ENCODE results near the gene MAP3K4.

MAP3K4 gene

GRCh38 chr6:160956300-160957035, 35.1 kb upstream of the MAP3K4 start:
- H3K4me1 ChIP-seq (ENCODE audit: insufficient read depth, low read length): peaks cover 15% of the 10 kb centered on the region; the same call in 1 of the 2 replicates
- no peaks in the 10 kb centered on the region for H3K27me3 ChIP-seq (ENCODE audit: insufficient read depth, low read length)
- 91% methylated on average over 8 of the region's 8 CpGs for WGBS
- H3K9me3 ChIP-seq (ENCODE audit: insufficient read depth, low read depth, low read length): no peaks in the 10 kb centered on the region
- no peak overlapping the region for H3K9ac ChIP-seq (ENCODE audit: low read depth, low read length)
- H3K4me3 ChIP-seq (ENCODE audit: low read length): no peak overlapping the region
- H3K27ac ChIP-seq (ENCODE audit: low read depth, low read length): no peak overlapping the region
- H3K36me3 ChIP-seq (ENCODE audit: insufficient read depth, low read length): no peaks in the 10 kb centered on the region

GRCh38 chr6:160959726-160960435, 31.7 kb upstream of the MAP3K4 start:
- no peaks in the 10 kb centered on the region for H3K9me3 ChIP-seq (ENCODE audit: insufficient read depth, low read depth, low read length)
- no peak overlapping the region for H3K4me3 ChIP-seq (ENCODE audit: low read length)
- no peaks in the 10 kb centered on the region for H3K27me3 ChIP-seq (ENCODE audit: insufficient read depth, low read length)
- no peak overlapping the region for H3K27ac ChIP-seq (ENCODE audit: low read depth, low read length)
- H3K4me1 ChIP-seq (ENCODE audit: insufficient read depth, low read length): peaks cover 5% of the 10 kb centered on the region; the same call in 1 of the 2 replicates
- no peak overlapping the region for H3K9ac ChIP-seq (ENCODE audit: low read depth, low read length)
- WGBS: 88% methylated on average over 7 of the region's 7 CpGs
- H3K36me3 ChIP-seq (ENCODE audit: insufficient read depth, low read length): no peaks in the 10 kb centered on the region

GRCh38 chr6:160960839-160961238, 30.7 kb upstream of the MAP3K4 start:
- H3K27ac ChIP-seq (ENCODE audit: low read depth, low read length): no peak overlapping the region

GRCh38 chr6:160962835-160963623, 28.5 kb upstream of the MAP3K4 start:
- WGBS: 89% methylated on average over 15 of the region's 15 CpGs
- H3K4me1 ChIP-seq (ENCODE audit: insufficient read depth, low read length): peaks cover 5% of the 10 kb centered on the region; the same call in 1 of the 2 replicates
- H3K27me3 ChIP-seq (ENCODE audit: insufficient read depth, low read length): no peaks in the 10 kb centered on the region
- H3K36me3 ChIP-seq (ENCODE audit: insufficient read depth, low read length): no peaks in the 10 kb centered on the region
- H3K27ac ChIP-seq (ENCODE audit: low read depth, low read length): no peak overlapping the region
- no peaks in the 10 kb centered on the region for H3K9me3 ChIP-seq (ENCODE audit: insufficient read depth, low read depth, low read length)
- H3K4me3 ChIP-seq (ENCODE audit: low read length): no peak overlapping the region
- no peak overlapping the region for H3K9ac ChIP-seq (ENCODE audit: low read depth, low read length)

More at GRCh38 chr6:160960839-160961238, 30.7 kb upstream of the MAP3K4 start:
- Histone ChIP-seq H3K9ac (ENCODE audit: low read depth, low read length) (no peak overlapping the region), H3K4me3 (ENCODE audit: low read length) (no peak overlapping the region), H3K36me3 (ENCODE audit: insufficient read depth, low read length) (no peaks in the 10 kb centered on the region), H3K9me3 (ENCODE audit: insufficient read depth, low read depth, low read length) (no peaks in the 10 kb centered on the region), H3K27me3 (ENCODE audit: insufficient read depth, low read length) (no peaks in the 10 kb centered on the region), H3K4me1 (ENCODE audit: insufficient read depth, low read length) (peaks cover 5% of the 10 kb centered on the region; the same call in 1 of the 2 replicates)
- WGBS: 80% methylated on average over 3 of the region's 3 CpGs

GRCh38 chr6:160963651-160964050, 27.9 kb upstream of the MAP3K4 start:
- 90% methylated on average over 7 of the region's 8 CpGs for WGBS
- no peaks in the 10 kb centered on the region for H3K36me3 ChIP-seq (ENCODE audit: insufficient read depth, low read length)

GRCh38 chr6:160965893-160966292, 25.7 kb upstream of the MAP3K4 start:
- H3K4me3 ChIP-seq (ENCODE audit: low read length): no peak overlapping the region
- H3K9ac ChIP-seq (ENCODE audit: low read depth, low read length): no peak overlapping the region
- no peak overlapping the region for H3K27ac ChIP-seq (ENCODE audit: low read depth, low read length)
- 94% methylated on average over 5 of the region's 5 CpGs for WGBS
- H3K9me3 ChIP-seq (ENCODE audit: insufficient read depth, low read depth, low read length): no peaks in the 10 kb centered on the region
- no peaks in the 10 kb centered on the region for H3K27me3 ChIP-seq (ENCODE audit: insufficient read depth, low read length)
- H3K4me1 ChIP-seq (ENCODE audit: insufficient read depth, low read length): no peaks in the 10 kb centered on the region
- no peaks in the 10 kb centered on the region for H3K36me3 ChIP-seq (ENCODE audit: insufficient read depth, low read length)

More at GRCh38 chr6:160963651-160964050, 27.9 kb upstream of the MAP3K4 start:
- Histone ChIP-seq H3K9ac (ENCODE audit: low read depth, low read length) (no peak overlapping the region), H3K27me3 (ENCODE audit: insufficient read depth, low read length) (no peaks in the 10 kb centered on the region), H3K9me3 (ENCODE audit: insufficient read depth, low read depth, low read length) (no peaks in the 10 kb centered on the region), H3K4me3 (ENCODE audit: low read length) (no peak overlapping the region), H3K27ac (ENCODE audit: low read depth, low read length) (no peak overlapping the region), H3K4me1 (ENCODE audit: insufficient read depth, low read length) (peaks cover 5% of the 10 kb centered on the region; the same call in 1 of the 2 replicates)

- Histone ChIP-seq H3K9ac (ENCODE audit: low read depth, low read length) (no peak overlapping the region), H3K27me3 (ENCODE audit: insufficient read depth, low read length) (no peaks in the 10 kb centered on the region), H3K4me3 (ENCODE audit: low read length) (no peak overlapping the region), H3K9me3 (ENCODE audit: insufficient read depth, low read depth, low read length) (no peaks in the 10 kb centered on the region), H3K27ac (ENCODE audit: low read depth, low read length) (no peak overlapping the region), H3K4me1 (ENCODE audit: insufficient read depth, low read length) (no peaks in the 10 kb centered on the region), H3K36me3 (ENCODE audit: insufficient read depth, low read length) (no peaks in the 10 kb centered on the region)
- WGBS: 93% methylated on average over 7 of the region's 7 CpGs
Measured at GRCh38 chr6:160966493-160967229, 24.9 kb upstream of the MAP3K4 start.

- Histone ChIP-seq H3K9me3 (ENCODE audit: insufficient read depth, low read depth, low read length) (no peaks in the 10 kb centered on the region), H3K4me1 (ENCODE audit: insufficient read depth, low read length) (no peaks in the 10 kb centered on the region), H3K4me3 (ENCODE audit: low read length) (no peak overlapping the region), H3K27ac (ENCODE audit: low read depth, low read length) (no peak overlapping the region), H3K36me3 (ENCODE audit: insufficient read depth, low read length) (no peaks in the 10 kb centered on the region), H3K9ac (ENCODE audit: low read depth, low read length) (no peak overlapping the region), H3K27me3 (ENCODE audit: insufficient read depth, low read length) (no peaks in the 10 kb centered on the region)
- WGBS: 91% methylated on average over 4 of the region's 4 CpGs
Measured at GRCh38 chr6:160967351-160967750, 24.2 kb upstream of the MAP3K4 start.

GRCh38 chr6:160967833-160968232, 23.7 kb upstream of the MAP3K4 start:
- Histone ChIP-seq H3K4me3 (ENCODE audit: low read length) (no peak overlapping the region), H3K27me3 (ENCODE audit: insufficient read depth, low read length) (no peaks in the 10 kb centered on the region), H3K9me3 (ENCODE audit: insufficient read depth, low read depth, low read length) (no peaks in the 10 kb centered on the region), H3K4me1 (ENCODE audit: insufficient read depth, low read length) (no peaks in the 10 kb centered on the region), H3K36me3 (ENCODE audit: insufficient read depth, low read length) (no peaks in the 10 kb centered on the region), H3K27ac (ENCODE audit: low read depth, low read length) (no peak overlapping the region), H3K9ac (ENCODE audit: low read depth, low read length) (no peak overlapping the region)
- WGBS: no CpG with 5 or more reads among the region's 1 CpG

GRCh38 chr6:160971171-160971570, 20.4 kb upstream of the MAP3K4 start:
- H3K27me3 ChIP-seq (ENCODE audit: insufficient read depth, low read length): no peaks in the 10 kb centered on the region
- H3K36me3 ChIP-seq (ENCODE audit: insufficient read depth, low read length): no peaks in the 10 kb centered on the region
- H3K4me3 ChIP-seq (ENCODE audit: low read length): no peak overlapping the region
- no peaks in the 10 kb centered on the region for H3K9me3 ChIP-seq (ENCODE audit: insufficient read depth, low read depth, low read length)
- no peak overlapping the region for H3K27ac ChIP-seq (ENCODE audit: low read depth, low read length)
- H3K4me1 ChIP-seq (ENCODE audit: insufficient read depth, low read length): 0 out of 2 replicates have a peak, but pooled peaks cover 6% of the 10 kb centered on the region
- 92% methylated on average over 1 of the region's 1 CpG for WGBS
- H3K9ac ChIP-seq (ENCODE audit: low read depth, low read length): no peak overlapping the region
